ENCODE results near the gene CCR8.
"Not testable (repeated sequence)": the region's sequence is repeated elsewhere in the genome, so short reads cannot be mapped to it uniquely, and the experiment has no call there.

The CCR8 gene

DNA sequence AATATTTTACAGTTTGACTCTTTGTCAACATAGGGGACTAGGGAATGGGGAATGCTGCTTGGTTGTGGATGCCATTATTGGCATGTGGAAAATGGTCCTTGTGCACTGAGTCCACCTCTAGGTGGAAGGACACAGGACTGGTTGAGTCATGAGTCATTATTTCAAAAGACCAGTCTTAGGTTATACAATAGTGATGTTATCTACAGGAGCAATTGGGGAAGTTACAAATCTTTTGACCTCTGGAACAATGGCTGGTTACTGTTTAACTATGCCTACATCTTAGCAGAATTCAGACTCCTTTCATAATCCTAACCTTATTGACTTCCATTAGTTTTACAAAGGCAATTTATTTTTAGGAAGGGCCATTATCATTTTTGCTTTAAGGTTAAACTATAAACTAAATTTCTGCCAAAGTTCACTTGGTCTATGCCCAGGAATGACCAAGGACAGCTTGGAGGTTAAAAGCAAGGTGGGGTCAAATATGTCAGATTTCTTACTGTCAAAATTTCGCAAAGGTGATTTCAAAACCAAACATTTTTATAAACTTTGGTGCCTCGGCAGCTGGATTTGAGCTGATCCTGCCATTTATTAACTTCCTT lies 11.8 kb upstream of the CCR8 start:
- no peak for DNase-seq

DNA sequence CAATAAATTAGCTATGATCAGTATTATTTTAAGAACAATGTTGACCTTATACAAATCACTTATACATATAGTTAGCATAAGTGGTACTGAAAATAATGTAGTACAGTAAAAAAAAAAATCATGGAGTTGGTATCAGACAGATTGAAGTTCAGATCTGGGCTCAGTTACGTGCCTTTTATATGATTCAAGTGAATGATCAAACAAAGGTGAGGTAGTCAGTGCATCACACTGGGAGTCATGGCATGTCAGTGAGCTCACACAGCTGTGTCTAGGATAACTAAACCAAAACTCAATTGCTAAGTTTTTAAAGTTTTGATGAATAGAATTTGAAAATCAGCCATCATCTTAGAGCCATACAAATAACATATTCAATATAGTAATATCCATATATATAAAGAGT lies 11.2 kb upstream of the CCR8 start:
- DNase-seq = no peak

DNA sequence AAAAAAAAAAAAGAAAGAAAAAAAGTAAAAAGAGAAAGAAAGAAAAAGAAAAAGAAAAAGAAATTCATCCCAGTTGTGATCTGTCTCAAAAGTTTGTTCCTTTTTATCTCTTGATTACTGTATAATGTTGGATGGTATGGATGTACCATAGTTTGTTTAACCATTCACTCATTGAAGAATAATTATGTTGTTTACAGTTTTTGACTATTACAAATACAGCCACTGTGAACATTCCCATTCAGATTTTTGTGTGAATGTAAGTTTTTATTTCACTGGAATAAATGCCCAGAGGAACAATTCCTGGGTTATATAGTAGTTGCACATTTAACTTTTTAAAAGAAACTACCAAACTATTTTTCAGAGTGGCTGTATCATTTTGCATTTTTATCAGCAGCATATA lies 10.3 kb upstream of the CCR8 start:
- no peak for DNase-seq

DNA sequence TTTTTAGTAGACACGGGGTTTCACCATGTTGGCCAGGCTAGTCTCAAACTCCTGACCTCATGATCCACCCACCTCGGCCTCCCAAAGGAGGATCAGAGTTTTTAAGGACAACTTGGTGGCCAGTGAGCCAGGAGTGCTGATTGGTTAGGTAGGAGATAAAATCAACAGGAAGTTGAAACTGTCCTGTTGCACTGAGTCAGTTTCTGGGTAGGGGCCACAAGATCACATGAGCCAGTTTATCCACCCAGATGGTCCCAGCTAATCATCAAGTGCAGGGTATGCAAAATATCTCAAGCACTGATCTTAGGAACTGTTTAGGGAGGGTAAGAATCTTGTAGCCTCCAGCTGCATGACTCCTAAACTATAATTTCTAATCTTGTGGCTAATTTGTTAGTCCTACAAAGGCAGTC lies 7.9 kb upstream of the CCR8 start:
- not testable (repeated sequence) for DNase-seq

- DNase-seq = not testable (repeated sequence)
Measured at GRCh38 chr3:39322209-39322715, 7.2 kb upstream of the CCR8 start.

DNA sequence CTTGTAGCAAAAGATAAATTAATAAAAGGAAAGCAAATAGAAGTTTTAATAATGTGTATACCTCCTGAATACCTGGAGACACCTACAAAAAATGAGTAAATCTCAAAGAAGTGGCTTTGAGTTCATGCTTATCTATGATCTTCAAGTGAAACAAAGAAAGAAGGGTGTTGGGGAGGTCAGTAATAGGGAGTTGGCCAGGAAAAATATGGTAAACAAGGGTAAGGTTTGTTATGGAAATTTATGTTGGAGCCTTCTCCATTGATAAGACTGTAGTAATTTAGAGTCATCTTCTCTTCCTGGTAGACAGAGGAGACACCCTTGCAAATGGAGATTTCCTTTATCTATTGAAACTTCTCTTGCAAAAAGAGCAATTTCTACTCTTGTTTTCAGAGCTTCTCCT lies 6.6 kb upstream of the CCR8 start:
- no peak for DNase-seq

GRCh38 chr3:39323494-39323893 lies 6.0 kb upstream of the CCR8 start:
- no peak for DNase-seq

- no peak for DNase-seq
Measured at GRCh38 chr3:39325236-39325635, 4.3 kb upstream of the CCR8 start.

DNA sequence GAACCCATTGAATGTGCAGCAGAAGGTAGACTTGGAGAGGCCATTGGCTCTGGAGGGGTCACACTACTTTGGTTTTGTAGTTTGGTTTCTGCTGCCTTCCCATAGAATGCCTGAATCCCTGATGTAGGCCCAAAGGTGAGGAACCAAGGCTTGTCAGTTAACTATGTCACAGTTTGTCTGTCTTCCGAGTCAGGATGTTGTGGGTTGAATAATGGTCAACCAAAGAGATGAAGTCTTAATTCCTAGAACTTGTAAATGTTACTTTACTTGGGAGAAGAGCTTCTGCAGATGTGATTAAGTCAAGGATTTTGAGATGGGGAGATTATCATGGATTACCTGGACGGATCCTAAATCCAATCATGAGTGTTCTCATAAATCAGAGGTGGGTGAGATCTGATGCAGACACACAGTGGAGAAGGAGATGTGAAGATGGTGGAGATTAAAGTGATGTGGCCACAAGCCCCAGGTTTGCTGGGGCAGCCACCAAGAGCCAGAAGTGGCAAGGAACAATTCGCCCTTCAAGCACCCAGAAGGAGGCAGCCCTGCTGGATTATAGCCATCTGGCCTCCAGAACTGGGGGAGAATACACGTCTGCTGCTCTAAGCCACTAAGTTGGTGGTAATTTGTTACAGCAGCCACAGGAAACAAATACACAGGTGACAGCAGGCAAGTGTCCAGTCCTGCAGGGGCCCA lies 2.3 kb upstream of the CCR8 start:
- no peak for DNase-seq

DNA sequence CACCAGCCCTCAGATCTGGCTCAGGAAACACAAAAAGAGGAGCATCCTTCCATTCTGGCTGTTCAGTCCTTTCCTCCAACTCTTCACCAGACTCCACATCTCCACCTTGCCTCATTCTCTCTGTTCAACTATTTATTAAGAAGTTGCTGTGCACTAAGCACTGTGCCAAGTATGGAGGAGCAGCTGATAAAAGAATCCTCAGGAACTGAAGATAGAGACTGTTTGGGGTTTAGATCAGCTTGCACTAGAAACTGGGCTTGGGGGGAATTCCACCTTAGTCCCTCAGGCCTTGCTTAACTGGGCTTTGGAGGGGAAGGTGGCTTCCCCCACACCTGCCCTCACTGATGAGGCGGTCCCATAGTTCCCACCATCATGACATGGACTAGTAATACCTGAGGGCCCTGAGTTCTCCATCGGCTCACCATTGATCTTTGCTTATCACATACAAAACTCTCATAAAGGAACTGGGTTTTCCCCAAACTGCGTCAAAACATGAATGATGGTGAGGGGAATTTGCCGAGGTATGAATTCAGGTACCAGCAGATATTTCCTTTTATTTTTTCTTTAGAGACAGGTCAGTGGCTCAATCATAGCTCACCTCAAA lies 1.7 kb upstream of the CCR8 start:
- DNase-seq = no peak

DNA sequence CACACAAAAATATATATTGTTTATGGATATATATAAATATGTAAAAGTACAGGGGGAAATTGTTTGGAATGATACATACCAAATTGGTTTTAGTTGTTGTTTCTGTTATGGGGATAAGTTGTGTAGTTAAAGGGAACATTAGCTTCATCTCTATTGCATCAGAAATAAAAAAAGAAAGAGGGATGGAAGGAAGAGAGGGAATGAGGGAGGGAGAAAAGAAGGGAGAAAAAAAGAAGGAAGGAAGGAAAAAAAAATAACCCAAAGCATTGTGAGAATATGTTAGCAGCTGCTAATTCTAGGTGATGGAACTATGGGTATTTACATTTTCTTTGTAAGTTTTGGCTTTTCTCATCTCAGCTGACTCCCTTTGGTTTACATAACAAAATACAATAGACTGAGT lies 1.3 kb downstream of the CCR8 start:
- DNase-seq = no peak

- no peak for DNase-seq
Measured at GRCh38 chr3:39332525-39332924, 3.0 kb downstream of the CCR8 start.

DNA sequence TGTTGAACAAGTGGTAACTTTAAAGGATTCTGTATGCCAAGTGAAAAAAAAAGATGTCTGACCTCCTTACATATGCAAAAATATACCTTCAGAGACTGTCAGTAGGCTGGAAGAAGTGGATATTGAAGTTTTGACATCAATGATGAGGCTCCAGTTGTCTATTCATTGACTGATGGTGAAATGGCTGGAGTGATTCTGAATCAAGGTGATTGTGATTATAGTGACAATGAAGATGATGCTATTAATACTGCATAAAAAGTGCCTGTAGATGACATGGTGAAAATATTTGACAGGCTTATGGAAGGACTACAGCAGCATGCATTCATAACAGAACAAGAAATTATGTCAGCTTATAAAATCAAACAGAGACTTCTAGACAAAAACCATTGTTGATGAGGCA lies 4.1 kb downstream of the CCR8 start:
- DNase-seq = no peak

DNA sequence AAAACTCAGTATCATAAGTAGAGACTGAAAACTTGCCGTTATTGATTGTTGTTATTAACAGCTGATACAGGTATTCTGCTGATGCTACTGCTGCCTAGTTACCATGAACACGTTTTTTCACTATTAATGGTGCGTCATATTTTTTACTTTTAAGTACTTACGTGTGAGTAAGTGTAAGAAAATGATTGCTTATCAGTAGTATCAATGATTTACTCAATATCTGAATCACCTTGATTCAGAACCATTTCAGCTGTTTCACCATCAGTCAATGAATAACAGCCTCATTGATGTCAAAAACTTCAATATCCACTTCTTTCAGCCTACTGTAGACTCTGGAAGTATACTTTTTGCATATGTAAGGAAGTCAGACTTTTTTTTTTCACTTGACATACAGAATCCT lies 4.7 kb downstream of the CCR8 start:
- DNase-seq = no peak

GRCh38 chr3:39338201-39338600 lies 8.7 kb downstream of the CCR8 start:
- no peak for DNase-seq

- DNase-seq = no peak
Measured at GRCh38 chr3:39339086-39339485, 9.6 kb downstream of the CCR8 start.

DNA sequence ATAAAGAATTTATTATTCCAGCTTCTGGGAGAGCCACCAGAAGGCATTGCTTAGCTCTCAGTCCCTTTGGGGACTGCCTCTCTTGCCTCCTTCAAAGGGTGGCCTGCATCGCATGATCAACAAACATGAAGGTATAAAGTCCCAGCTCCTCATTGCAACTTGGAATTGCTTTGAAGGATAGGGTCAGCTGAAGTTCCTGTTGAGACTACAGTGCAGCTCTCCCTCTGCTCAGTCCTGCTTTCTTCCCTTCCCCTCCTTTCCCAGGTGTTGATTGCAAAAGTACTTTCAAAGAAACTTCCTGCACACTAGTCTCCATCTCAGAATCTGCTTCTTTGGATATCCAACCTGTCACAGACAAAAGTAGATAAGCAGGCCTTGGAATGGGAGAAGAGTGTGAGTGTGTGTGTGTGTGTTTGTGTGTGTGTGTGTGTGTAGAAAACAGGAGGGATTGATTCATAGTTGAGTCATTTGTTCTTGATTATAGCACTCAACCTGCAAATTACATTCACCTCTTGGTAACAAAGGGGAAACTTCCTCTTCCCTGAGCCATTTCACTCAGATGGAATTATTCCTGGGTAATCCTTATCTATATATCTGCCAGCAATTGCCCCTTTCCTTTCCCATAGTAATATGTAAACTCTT lies 13.7 kb downstream of the CCR8 start:
- no peak for DNase-seq

- DNase-seq = no peak
Measured at GRCh38 chr3:39343760-39344159, 14.3 kb downstream of the CCR8 start.

GRCh38 chr3:39344746-39345344 lies 15.3 kb downstream of the CCR8 start:
- DNase-seq = no peak

- no peak for DNase-seq
Measured at GRCh38 chr3:39346785-39347585, 17.5 kb downstream of the CCR8 start.

DNA sequence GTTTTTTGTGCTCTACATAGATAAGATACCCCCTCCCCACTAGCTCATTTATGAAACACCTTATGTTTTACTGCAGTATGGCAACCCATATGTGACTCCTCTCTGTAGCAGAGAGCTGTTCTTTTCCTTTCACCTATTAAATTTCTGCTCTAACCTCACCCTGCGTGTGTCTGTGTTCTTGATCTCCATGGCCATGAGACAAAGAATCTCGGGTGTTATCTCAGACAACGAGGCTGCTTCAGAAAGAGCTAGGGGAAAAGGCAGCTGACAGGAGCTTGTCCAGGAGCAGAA lies 18.0 kb downstream of the CCR8 start:
- no peak for DNase-seq

DNA sequence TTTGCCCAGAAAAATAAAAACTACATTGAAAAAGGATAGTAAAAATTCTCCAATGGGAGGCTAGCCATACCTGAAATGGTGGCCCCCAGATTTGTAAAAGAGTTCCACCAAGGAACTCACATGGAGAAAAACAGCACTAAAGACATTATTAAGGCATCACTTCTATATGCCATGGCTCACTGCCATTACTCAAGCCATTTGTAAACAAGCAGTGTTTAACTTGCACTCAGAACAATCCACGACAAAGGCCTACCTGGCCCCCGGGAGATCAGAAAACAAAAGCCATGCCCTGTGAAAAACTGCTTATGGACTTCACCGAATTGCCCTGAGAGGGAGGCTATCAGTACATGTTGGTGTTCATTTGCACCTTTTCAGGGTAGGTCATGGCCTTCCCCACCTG lies 19.6 kb downstream of the CCR8 start:
- no peak for DNase-seq

GRCh38 chr3:39350714-39351113 lies 21.2 kb downstream of the CCR8 start:
- no peak for DNase-seq

All from NCI-H1930 (cell line).